GM04503 (cell line): ENCODE results near the gene MLLT10.
"Not testable (repeated sequence)": the region's sequence is repeated elsewhere in the genome, so short reads cannot be mapped to it uniquely, and the experiment has no call there.

Experiments used
- DNase-seq: peaks from one replicate; pipeline ENCODE4 v3.0.0-alpha.2; 2012; ENCODE audit warnings: low read depth

MLLT10 gene

GRCh38 chr10:21700474-21700873, 166.4 kb downstream of the MLLT10 start:
- no peak for DNase-seq

- DNase-seq = no peak
Measured at GRCh38 chr10:21702633-21703111, 168.6 kb downstream of the MLLT10 start.

- no peak for DNase-seq
Measured at GRCh38 chr10:21705142-21705827, 171.3 kb downstream of the MLLT10 start.

GRCh38 chr10:21705828-21706176, 171.8 kb downstream of the MLLT10 start:
- DNase-seq = no peak

GRCh38 chr10:21707498-21707897, 173.5 kb downstream of the MLLT10 start:
- DNase-seq = no peak

- DNase-seq = no peak
Measured at GRCh38 chr10:21712975-21713374, 178.9 kb downstream of the MLLT10 start.

- no peak for DNase-seq
Measured at GRCh38 chr10:21715531-21716195, 181.6 kb downstream of the MLLT10 start.

GRCh38 chr10:21717437-21718054, 183.5 kb downstream of the MLLT10 start:
- DNase-seq = not testable (repeated sequence)

GRCh38 chr10:21719502-21719901, 185.5 kb downstream of the MLLT10 start:
- DNase-seq = no peak

- no peak for DNase-seq
Measured at GRCh38 chr10:21720090-21720489, 186.1 kb downstream of the MLLT10 start.

GRCh38 chr10:21721000-21721665, 187.1 kb downstream of the MLLT10 start:
- no peak for DNase-seq

GRCh38 chr10:21722209-21722608, 188.2 kb downstream of the MLLT10 start:
- DNase-seq = no peak

- no peak for DNase-seq
Measured at GRCh38 chr10:21724020-21724589, 190.1 kb downstream of the MLLT10 start.

- peak; percentile 96 for DNase-seq
Measured at GRCh38 chr10:21724687-21725367, 190.8 kb downstream of the MLLT10 start.

GRCh38 chr10:21726601-21727225, 192.7 kb downstream of the MLLT10 start:
- no peak for DNase-seq

GRCh38 chr10:21727452-21728168, 193.6 kb downstream of the MLLT10 start:
- DNase-seq = no peak

- no peak for DNase-seq
Measured at GRCh38 chr10:21728618-21729017, 194.6 kb downstream of the MLLT10 start.

- DNase-seq = no peak
Measured at GRCh38 chr10:21732067-21732772, 198.2 kb downstream of the MLLT10 start.

GRCh38 chr10:21733710-21734109, 199.7 kb downstream of the MLLT10 start:
- no peak for DNase-seq

GRCh38 chr10:21737106-21737505, 203.1 kb downstream of the MLLT10 start:
- no peak for DNase-seq
